ENCODE measurements around the gene EDEM2.
"Not testable (repeated sequence)": the region's sequence is repeated elsewhere in the genome, so short reads cannot be mapped to it uniquely, and the experiment has no call there.

The EDEM2 gene

DNA sequence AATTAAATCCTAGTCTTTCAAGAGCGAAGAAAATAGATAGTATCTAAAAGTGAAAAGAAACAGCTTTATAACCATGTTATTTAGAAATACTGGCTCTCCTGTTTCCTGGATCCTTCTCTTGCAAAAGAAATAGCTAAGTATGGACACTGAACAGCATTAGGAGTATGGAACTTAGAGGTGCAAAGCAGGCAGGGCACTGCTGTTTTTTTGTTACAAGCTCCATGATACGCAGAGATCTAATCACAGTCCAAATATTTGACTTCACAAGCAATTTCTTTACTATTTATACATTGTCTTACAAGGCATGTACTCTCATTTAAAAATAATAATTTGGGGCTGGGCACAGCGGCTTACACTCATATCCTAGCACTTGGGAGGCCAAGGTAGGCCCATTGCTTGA is 62.1 kb downstream of the EDEM2 start:
- DNase-seq = no peak
- in situ Hi-C loops (cut with HindIII; ENCODE audit: low pct_ligation_motif_present, low sequenced_read_pairs) = no loop called here
- no peaks in the 10 kb centered on the region for H3K27me3 ChIP-seq (replicated peaks)
- H3K4me3 ChIP-seq (ENCODE audit: low read depth, low read length) = no peak overlapping the region
- TF ChIP-seq, protein P1, sequence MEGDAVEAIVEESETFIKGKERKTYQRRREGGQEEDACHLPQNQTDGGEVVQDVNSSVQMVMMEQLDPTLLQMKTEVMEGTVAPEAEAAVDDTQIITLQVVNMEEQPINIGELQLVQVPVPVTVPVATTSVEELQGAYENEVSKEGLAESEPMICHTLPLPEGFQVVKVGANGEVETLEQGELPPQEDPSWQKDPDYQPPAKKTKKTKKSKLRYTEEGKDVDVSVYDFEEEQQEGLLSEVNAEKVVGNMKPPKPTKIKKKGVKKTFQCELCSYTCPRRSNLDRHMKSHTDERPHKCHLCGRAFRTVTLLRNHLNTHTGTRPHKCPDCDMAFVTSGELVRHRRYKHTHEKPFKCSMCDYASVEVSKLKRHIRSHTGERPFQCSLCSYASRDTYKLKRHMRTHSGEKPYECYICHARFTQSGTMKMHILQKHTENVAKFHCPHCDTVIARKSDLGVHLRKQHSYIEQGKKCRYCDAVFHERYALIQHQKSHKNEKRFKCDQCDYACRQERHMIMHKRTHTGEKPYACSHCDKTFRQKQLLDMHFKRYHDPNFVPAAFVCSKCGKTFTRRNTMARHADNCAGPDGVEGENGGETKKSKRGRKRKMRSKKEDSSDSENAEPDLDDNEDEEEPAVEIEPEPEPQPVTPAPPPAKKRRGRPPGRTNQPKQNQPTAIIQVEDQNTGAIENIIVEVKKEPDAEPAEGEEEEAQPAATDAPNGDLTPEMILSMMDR (IDR thresholded peaks at IDR 0.05; ENCODE audit: low read depth, low read length, missing control alignments) = no peak
- no peak overlapping the region for H3K27ac ChIP-seq
- peaks cover 2% of the 10 kb centered on the region for H3K36me3 ChIP-seq (replicated peaks)

DNA sequence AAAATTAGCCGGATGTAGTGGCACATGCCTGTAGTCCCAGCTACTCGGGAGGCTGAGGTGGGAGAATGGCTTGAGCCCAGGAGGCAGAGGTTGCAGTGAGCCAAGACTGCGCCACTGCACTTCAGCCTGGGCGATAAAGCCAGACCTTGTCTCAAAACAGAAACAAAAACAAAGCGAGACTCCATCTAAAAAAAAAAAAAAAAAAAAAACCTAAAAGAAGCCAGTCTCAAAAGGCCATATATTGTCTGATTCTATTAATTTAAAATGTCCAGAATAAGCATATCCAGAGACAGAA is 66.8 kb downstream of the EDEM2 start:
- H3K4me3 ChIP-seq (ENCODE audit: low read depth, low read length); H3K27ac ChIP-seq; H3K27me3 ChIP-seq (replicated peaks); in situ Hi-C loops (cut with HindIII; ENCODE audit: low pct_ligation_motif_present, low sequenced_read_pairs); DNase-seq: not testable (repeated sequence)
- H3K36me3 ChIP-seq (replicated peaks) = peaks cover 22% of the 10 kb centered on the region

- no peaks in the 10 kb centered on the region for H3K27me3 ChIP-seq (replicated peaks)
- no peak for DNase-seq
- no peak overlapping the region for H3K27ac ChIP-seq
- H3K36me3 ChIP-seq (replicated peaks) = peaks cover 23% of the 10 kb centered on the region
- in situ Hi-C loops (cut with HindIII; ENCODE audit: low pct_ligation_motif_present, low sequenced_read_pairs) = no loop called here
- TF ChIP-seq, protein P1 (IDR thresholded peaks at IDR 0.05; ENCODE audit: low read depth, low read length, missing control alignments) = no peak
- H3K4me3 ChIP-seq (ENCODE audit: low read depth, low read length) = no peak overlapping the region
Observed at GRCh38 chr20:35079472-35080347, 67.4 kb downstream of the EDEM2 start.

DNA sequence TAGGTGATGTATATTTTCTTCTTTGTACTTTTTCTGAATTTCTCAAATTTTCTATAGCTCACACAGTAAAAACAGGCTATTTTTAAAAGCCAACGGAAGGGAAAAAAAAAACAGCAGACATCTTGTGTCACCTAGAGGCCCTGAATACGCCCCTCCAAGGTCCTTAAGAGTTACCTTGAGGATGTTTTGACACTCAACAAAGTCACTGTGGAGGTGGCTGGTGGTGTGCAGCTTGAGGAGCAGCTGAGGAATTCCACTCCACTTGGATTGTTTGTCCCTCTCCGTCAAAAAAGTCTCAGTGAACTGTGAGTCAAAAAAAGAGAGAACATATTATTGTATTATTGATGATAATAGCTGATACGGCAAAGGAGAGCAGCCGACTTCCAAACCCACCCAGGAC is 69.3 kb downstream of the EDEM2 start:
- DNase-seq = no peak
- Histone ChIP-seq H3K27ac (no peak overlapping the region), H3K4me3 (ENCODE audit: low read depth, low read length) (no peak overlapping the region), H3K36me3 (replicated peaks) (peaks cover 23% of the 10 kb centered on the region), H3K27me3 (replicated peaks) (no peaks in the 10 kb centered on the region)
- in situ Hi-C loops (cut with HindIII; ENCODE audit: low pct_ligation_motif_present, low sequenced_read_pairs) = no loop called here
- TF ChIP-seq, protein P1 (IDR thresholded peaks at IDR 0.05; ENCODE audit: low read depth, low read length, missing control alignments) = no peak

GRCh38 chr20:35077341-35077740 is 69.8 kb downstream of the EDEM2 start:
- TF ChIP-seq, protein P1 (IDR thresholded peaks at IDR 0.05; ENCODE audit: low read depth, low read length, missing control alignments) = no peak
- in situ Hi-C loops (cut with HindIII; ENCODE audit: low pct_ligation_motif_present, low sequenced_read_pairs) = no loop called here
- Histone ChIP-seq H3K27me3 (replicated peaks) (no peaks in the 10 kb centered on the region), H3K4me3 (ENCODE audit: low read depth, low read length) (no peak overlapping the region), H3K36me3 (replicated peaks) (peaks cover 23% of the 10 kb centered on the region), H3K27ac (no peak overlapping the region)
- no peak for DNase-seq

- H3K36me3 ChIP-seq (replicated peaks) = peaks cover 22% of the 10 kb centered on the region
- in situ Hi-C loops (cut with HindIII; ENCODE audit: low pct_ligation_motif_present, low sequenced_read_pairs); H3K27ac ChIP-seq; H3K4me3 ChIP-seq (ENCODE audit: low read depth, low read length); DNase-seq; H3K27me3 ChIP-seq (replicated peaks): not testable (repeated sequence)
Observed at GRCh38 chr20:35071436-35072153, 75.5 kb downstream of the EDEM2 start.
